Adipose tissue (tissue), 3 donors: ENCODE results near the gene CFAP99. TPM values are rescaled to one million over a fixed set of nuclear protein-coding genes. Genes with fewer than 3 reads are reported as not detected.
"Not testable (repeated sequence)": the region's sequence is repeated elsewhere in the genome, so short reads cannot be mapped to it uniquely, and the experiment has no call there.

Experiments used
- H3K27ac ChIP-seq: one replicate; pipeline ENCODE4 v1.5.1; 2013; ENCODE audit warnings: low read depth, low read length
- WGBS, 3 donors: extraction: QIAGEN DNeasy Blood & Tissue Kit; methylation state at CpG; one replicate each; pipeline ENCODE4 v1.1.7; 2013; 5-methylcytosine and 5-hydroxymethylcytosine counted together
- polyA plus RNA-seq, 3 donors: library from polyadenylated mRNA; stranded (reverse); fragments of 200-250 nt; gene quantifications; one replicate each; pipeline ENCODE4 v1.2.3, GENCODE V29; 2013
- donor health status: healthy with polysubstance abuse.
- donor health status: Bipolar disorder and iron deficiency.
- donor health status: healthy.

Gene CFAP99
- under 1 TPM in 2 of 3 donors, not detected in 1; 0.09 to 0.86 TPM for polyA plus RNA-seq

DNA sequence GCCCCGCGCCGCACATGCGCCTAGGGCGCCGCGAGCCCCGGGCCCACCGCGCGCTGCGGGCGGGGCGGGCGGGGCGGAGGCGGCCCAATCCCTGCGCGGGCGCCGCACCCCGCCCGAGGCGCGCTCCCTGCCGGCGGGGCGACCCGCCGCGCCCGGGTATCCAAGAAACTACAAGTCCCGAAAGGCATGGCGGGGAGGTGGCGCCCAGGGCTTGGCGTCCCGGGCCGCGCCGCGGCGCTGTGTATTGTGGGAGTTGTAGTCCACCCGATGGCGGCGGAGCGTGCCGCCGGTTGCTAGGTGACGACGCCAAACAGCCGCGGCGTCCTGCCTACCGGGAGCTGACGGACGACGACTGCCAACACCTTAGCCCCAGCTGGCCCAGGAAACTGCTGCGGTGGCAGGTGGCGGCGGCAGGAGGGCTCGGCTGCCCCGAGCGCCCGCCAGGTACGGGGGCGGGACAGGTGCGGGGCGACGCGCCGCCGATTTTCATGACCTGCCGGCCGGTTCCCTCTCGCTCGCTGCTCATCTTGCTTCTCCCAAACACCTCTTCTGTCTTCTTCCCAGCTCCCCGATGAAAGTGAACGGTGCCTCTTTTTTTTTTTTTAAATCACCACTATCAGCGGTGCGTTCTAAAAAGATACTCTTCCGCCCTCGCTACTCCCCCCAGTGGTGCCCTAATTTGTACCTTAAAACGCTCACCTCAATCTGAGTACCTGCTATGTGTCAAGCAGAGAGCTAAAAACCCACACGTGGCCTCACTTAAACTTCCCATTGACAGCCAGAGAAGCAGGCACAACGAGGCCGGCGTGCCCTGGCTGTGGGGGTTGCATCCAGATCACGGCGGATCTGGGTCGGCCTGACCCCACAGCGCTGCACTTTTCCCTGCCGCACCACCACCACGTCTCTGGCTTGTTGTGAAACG, at the start of gene CFAP99:
Gene CFAP99, plus strand, starts transcription at position 306 of the 922 bp plus-strand sequence.
- WGBS, 3 donors, result 1% methylated on average over 80 to 94 of the region's 94 CpGs
- no peak within 1 kb of the TSS for H3K27ac ChIP-seq

DNA sequence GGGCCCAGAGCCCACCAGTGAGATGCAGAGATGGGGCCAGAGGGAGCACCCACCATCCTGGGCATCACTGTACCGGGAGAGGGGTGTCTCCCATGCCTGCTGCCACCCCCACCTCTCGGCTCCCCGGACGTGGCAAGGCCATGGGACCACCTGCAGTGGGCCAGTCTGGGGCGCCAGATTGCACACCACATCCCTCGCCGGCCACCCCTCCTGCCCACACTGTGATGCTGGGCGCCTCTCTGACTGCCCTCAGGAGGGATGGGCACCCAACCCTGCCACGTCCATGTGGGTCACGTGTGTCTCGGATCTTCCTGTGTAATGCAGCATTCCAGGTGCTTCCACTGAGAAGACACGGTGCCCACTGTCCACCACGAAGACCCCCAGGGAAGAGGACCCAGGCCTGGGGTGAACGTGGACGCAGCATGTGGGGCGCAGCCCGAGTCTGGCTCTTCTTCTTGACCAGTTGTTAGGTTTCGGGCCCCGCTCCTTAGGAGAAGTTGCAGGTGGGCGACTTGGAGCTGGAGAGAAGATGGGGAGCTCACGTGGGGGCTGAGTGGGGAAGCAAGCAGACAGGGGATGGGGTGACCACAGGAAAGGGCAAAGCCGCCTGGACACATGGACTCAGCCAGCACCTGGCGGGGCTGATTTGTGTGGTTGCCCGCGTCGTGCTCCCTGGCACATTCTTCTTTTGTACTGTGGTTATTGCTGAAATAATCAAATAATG, 48.0 kb upstream of the CFAP99 start:
- WGBS, 3 donors, result 86 to 90% (median 90%) methylated on average over 26 of the region's 26 CpGs
- no peak overlapping the region for H3K27ac ChIP-seq

DNA sequence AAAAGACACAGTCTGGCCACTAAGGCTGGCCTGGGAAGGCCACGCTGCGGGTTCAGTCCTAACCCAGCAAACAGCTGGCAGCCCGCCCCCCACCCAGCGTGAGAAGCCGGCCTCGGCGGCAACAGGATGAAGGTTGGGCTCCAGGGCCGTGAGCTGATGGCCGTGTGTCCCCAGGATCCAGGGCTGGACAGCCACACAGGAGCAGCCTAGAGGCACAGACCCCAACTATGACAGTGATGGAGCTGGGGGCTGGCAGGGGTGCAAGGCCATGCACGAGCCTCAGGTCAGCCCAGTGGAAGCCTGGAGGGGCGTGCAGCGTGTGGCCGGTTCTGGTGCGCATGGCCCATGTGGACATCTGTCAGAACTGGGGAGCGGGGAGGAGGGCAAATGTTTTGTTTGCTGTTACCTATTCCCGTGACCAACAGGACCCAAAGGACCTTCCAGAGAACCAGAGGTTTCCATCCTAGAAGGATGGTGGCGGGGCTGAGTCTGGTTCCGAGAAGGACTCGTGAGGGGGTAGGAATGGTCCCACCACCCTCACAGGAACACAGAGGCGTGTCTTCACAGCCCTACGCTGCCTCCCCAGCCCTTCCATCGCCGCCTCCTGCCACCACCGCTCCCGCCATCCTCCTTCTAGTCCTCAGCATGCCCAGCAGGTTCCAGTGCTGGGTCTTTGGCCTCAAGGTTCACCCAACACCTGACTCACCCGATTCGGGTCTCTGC, 46.8 kb upstream of the CFAP99 start:
- 80 to 86% (median 82%) methylated on average over 27 of the region's 27 CpGs for WGBS, 3 donors
- no peak overlapping the region for H3K27ac ChIP-seq

DNA sequence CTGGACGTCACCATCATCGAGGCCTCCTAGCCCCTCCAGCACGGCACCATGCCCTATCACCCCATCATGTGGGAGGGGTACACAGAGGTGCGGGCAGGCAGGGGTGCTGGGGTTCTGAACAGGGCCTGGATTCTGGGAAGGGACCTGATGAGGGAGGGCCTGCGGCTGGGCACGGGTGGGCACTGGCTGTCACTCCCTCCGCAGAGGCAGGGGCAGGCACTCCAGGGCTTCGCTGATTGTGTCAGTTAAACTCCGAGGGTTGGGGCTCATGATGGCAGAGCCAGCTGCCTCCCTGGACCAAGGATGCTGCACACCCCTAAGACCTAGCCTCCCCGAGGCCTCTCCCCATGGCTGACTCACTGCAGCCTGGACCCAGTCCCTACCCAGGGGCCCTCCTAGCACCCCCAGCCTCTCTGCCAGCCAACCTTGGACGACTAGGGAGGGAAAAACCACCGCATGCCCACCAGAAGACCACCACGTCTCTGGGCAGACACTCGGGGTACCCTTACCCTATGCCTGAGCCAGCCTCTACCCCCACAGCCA, 46.2 kb upstream of the CFAP99 start:
- 87 to 89% (median 87%) methylated on average over 14 of the region's 14 CpGs for WGBS, 3 donors

DNA sequence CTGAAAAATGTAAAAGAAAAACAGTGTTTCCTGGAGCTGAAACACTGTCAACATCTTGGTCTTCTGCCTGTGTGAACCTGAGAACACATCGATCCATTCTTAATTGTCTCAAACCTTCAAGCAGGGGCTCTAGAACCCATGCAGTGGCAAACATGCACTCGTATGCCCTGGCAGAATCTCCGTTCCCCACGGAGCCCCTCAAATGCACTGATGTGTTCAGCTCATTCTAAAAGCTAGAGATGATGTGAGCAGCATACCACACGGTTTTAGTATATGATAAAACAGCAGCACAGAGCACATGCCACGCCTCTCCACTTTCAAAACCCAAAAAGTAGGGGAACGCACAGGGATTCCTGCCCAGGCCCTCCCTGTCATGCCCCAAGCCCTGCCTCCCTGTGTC, 45.2 kb upstream of the CFAP99 start:
- H3K27ac ChIP-seq, result no peak overlapping the region
- whole genome bisulfite sequencing, 3 donors, result 88 to 90% (median 89%) methylated on average over 7 of the region's 7 CpGs

More for the DNA sequence above, 46.2 kb upstream of the CFAP99 start:
- H3K27ac ChIP-seq, result no peak overlapping the region

DNA sequence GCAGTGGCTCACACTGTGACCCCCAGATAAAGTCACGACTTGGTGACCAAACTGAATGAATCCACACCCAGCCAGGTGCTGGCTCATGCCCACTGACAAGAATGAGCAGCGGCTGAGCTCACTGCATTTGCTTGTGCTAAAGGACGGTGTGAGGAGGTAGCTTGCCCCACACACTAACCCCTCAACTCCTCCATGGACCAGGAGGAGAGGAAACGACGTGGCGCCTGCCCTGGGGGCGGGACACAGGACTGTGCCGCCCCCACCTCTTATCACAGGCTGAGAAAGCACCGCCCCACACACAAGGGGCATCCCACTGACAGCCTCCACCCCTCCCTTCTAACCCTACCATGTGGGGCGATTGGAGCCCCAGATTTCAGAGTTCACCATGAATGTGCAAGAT, 43.3 kb upstream of the CFAP99 start:
- no peak overlapping the region for H3K27ac ChIP-seq

DNA sequence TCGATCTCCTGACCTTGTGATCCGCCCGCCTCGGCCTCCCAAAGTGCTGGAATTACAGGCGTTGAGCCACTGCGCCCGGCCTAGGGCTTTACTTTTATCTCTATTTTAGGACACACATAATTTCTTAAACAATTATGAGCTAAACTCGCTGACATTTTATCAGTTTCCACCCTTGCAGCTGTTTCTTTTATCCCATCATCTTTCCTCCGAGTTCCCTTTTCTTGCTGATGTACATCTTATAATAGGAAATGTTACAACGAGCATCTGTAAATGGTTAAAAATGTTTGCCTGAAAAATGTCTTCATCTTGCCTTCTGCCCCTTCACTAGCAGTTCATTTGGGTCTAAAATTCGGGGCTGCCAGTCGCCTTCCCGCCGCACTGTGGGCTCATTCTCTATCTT, 41.5 kb upstream of the CFAP99 start:
- no peak overlapping the region for H3K27ac ChIP-seq
- WGBS, 3 donors, result 88 to 90% (median 89%) methylated on average over 14 of the region's 14 CpGs

More for the DNA sequence above, 43.3 kb upstream of the CFAP99 start:
- WGBS, 3 donors, result 77 to 81% (median 77%) methylated on average over 10 of the region's 10 CpGs

DNA sequence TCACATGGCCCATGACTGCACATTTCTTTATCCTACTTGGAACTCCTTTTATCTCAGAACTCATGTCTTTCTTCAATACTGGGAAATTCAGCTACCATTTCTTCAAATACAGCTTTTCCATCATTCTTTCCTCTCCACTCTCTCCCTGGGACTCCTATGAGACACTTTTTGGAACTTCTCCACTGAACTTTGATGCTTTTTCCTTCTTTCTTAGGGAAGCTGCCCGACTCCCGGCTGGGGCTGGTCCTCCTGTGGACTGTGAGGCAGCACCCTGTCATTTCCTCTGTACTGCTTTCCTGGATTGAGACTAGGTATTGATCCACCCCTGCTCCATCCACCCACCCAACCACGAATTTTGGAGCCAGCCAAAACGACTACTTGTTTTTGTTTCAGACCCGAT, 40.4 kb upstream of the CFAP99 start:
- H3K27ac ChIP-seq, result no peak overlapping the region
- WGBS, 3 donors, result 70 to 82% (median 74%) methylated on average over 5 of the region's 5 CpGs

DNA sequence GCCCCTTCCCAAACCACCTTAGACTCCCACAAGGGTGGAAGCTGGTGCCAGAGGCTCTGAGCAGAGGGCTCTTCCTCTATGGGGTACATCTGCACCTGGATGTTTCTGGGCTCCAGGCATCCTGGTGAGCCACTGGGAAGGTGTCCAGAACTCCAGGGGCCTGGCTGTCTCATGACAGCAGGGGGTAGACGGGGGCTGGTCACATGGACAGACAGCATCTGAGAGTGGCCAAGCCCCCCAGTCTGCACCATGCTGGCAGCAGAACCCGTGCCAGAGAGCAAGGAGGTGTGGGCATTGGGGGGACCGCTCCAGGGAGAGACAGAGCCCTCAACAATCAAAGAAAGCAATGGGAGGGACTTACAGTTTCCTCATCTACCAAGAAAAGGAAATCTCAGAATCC, 39.9 kb upstream of the CFAP99 start:
- WGBS, 3 donors, result 64 to 83% (median 71%) methylated on average over 3 of the region's 3 CpGs
- H3K27ac ChIP-seq, result no peak overlapping the region

DNA sequence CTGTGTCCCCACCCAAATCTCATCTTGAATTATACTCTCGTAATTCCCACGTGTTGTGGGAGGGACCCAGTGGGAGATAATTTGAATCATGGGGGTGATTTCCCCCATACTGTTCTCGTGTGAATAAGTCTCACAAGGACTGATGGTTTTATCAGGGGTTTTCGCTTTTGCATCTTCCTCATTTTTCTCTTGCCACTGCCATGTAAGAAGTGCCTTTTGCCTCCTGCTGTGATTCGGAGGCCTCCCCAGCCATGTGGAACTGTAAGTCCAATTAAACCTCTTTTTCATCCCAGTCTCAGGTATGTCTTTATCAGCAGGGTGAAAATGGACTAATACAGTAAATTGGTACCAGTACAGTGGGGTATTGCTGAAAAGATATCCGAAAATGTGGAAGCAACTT, 38.2 kb upstream of the CFAP99 start:
- not testable (repeated sequence) for H3K27ac ChIP-seq
- WGBS, 3 donors, result 82 to 88% (median 85%) methylated on average over 6 of the region's 6 CpGs

DNA sequence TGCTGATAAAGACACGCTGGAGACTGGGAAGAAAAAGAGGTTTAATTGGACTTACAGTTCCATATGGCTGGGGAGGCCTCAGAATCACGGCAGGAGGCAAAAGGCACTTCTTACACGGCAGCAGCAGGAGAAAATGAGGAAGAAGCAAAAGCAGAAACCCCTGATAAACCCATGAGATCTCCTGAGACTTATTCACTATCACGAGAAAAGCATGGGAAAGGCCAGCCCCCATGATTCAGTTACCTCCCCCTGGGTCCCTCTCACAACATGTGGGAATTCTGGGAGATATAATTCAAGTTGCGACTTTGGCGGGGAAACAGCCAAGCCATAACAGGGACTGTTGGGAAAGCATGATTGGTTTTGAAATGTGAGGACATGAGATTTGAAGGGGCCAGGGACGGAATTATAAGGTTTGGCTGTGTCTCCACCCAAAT, 36.0 kb upstream of the CFAP99 start:
- WGBS, 3 donors, result 61 to 90% (median 70%) methylated on average over 7 of the region's 7 CpGs
- H3K27ac ChIP-seq, result not testable (repeated sequence)

DNA sequence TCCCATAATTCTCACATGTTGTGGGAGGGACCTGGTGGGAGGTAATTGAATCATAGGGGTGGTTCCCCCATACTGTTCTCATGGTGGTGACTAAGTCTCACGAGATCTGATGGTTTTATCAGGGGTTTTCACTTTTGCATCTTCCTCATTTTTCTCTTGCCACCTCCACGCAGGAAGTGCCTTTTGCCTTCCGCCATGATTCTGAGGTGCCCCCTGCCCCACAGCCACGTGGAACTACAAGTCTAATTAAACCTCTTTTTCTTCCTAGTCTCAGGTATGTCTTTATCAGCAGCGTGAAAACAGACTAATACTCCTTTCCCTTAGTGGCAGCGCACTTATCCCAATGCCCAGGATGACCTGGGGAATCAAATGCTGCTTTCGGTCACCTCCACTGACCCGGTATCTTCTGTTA, 35.5 kb upstream of the CFAP99 start:
- 77 to 87% (median 87%) methylated on average over 8 of the region's 8 CpGs for WGBS, 3 donors
- H3K27ac ChIP-seq, result not testable (repeated sequence)

DNA sequence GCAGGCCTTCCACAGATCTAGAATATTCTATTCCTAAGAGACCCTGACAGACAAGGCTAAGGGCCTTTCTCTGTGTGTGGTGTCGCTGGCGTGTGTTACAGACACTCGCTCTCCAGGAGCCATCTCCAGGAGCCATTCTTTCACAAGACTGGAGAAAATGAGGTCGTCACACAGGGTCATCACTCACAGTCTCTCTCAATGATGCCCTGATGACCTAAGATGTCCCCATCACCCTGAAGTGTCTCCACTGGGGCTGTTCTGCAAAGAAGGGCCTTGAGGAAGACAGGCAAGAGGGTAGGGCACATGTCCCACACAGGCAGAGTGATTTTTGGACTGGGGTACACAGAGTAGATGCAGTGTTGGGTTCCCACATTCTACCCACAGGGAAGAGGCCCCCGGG, 35.0 kb upstream of the CFAP99 start:
- WGBS, 3 donors, result 91 to 95% (median 93%) methylated on average over 5 of the region's 5 CpGs
- no peak overlapping the region for H3K27ac ChIP-seq

DNA sequence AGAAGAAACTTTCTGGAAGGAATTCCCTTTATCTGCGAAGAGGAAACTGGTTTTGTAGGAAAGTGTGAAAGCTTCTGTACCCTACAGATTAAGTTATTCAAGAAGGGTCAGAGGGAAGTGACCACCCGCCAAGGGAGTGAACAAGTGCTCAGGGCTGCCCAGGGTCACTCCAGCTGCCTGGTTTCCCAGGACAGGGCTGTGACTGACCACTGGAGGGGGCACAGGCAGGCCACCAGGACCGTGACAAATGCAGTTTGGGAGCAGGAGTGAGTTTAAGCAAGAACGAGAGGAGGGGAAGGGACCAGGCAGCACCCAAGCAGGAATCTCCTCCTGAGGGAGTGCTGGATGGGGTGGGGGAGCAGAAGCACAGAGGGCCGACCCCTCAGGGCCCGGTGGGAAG, 34.5 kb upstream of the CFAP99 start:
- no peak overlapping the region for H3K27ac ChIP-seq
- WGBS, 3 donors, result 76 to 87% (median 81%) methylated on average over 6 of the region's 6 CpGs

DNA sequence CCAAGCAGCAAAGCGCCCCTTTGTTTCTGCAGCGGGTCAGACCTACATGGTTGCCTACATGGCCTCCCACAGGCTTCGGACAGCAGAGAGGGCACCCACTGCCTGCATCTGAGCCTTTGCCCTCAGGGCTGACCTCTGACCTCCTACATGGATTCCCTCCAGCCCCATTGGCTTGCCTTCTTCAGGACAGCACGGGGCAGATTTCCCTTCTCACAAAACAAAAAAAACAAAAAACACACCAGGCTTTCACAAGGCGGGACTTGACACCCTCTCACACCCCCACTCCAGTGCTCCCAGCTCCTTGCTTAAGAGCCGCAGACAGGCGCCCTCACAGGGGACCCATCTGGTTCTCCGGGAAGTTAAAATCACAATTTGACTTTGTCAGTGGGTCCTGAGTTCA, 33.2 kb upstream of the CFAP99 start:
- H3K27ac ChIP-seq, result no peak overlapping the region
- 88 to 95% (median 88%) methylated on average over 8 of the region's 8 CpGs for WGBS, 3 donors

DNA sequence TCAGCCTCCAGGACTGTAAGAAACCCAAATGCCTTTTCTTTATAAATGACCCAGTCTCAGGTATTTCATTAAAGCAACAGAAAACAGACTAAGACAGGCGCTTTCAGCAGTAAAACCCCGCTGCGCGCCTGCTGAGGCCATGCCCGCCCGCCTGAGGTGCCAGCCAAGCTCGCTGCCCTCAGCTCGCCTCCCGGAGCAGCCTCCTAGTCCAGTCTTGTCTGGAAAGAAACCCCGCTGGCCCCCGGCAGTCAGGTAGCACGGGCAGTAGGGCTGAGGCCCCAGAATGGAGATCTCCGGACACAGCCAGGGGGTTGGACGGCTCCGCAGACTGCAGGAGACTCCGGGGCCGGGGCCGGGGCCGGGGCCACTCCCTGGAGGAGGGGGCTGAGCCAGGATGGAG, 32.0 kb upstream of the CFAP99 start:
- 93 to 96% (median 94%) methylated on average over 14 to 19 of the region's 19 CpGs for WGBS, 3 donors
- no peak overlapping the region for H3K27ac ChIP-seq

DNA sequence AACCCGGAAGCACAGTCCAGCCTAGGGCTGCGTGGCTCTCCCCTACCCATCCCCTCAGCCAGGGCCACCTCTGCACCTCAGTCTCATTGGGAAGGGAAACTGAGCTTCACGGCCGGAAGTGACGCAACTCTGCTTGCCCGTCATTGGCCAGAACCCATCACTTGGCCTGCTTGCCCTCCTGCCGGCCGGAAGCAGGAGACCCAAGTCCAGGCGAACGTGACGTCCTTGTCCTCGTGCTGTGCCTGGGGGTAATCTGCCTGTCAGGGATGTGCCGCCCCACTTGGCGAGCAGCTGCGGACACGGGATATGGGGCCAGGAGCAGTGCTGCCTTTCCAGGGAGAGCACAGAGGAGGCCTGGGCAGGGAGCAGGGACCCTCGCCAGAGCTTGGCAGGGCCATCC, 31.5 kb upstream of the CFAP99 start:
- WGBS, 3 donors, result 87 to 93% (median 90%) methylated on average over 17 of the region's 17 CpGs
- H3K27ac ChIP-seq, result no peak overlapping the region

DNA sequence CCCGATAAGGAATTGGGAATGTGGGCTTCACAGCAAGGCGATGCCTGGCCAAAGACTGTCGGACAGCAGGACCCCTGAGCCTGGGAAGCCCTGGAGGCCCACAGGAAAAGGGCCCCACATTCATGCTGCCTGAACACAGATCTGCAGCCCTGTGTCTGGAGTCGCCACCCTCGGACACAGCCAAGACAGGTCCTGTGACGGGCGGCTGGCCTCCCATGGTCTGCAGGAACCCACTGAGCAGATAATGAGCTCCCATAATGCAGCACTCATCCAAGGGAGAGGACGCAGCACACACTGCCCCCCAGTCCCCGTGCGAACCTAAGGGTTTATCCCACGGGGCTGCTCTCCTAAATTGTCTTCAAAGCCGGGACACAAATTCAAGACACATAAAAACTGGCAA, 30.9 kb upstream of the CFAP99 start:
- WGBS, 3 donors, result 87 to 94% (median 91%) methylated on average over 12 of the region's 12 CpGs
- no peak overlapping the region for H3K27ac ChIP-seq
